ENCODE results near the gene VTI1A. TPM values are rescaled to one million over a fixed set of nuclear protein-coding genes. Genes with fewer than 3 reads are reported as not detected.

The VTI1A gene
- total and polyA plus RNA-seq, 2 of the 13 experiments (the other 11 are each of a cell fraction or from before 2014, with no cell fraction given): 11.7 to 32.7 TPM

- no peak for TF ChIP-seq ZNF318 (CRISPR knock-in tag; IDR thresholded peaks at IDR 0.05)
- no peak for TF ChIP-seq SMAD3 (CRISPR knock-in tag; IDR thresholded peaks at IDR 0.05)
- TF ChIP-seq ZNF724P (CRISPR knock-in tag; IDR thresholded peaks at IDR 0.05; ENCODE audit: borderline replicate concordance): no peak
- no peak for TF ChIP-seq CC2D1A (CRISPR knock-in tag; IDR thresholded peaks at IDR 0.05)
- TF ChIP-seq REST (IDR thresholded peaks at IDR 0.05; ENCODE audit: borderline replicate concordance in 1 of 2, low read depth in 1 of 2, low read length in 2 of 2): no peak
Measured at GRCh38 chr10:112526906-112527305, 79.9 kb downstream of the VTI1A start (continued).

Data from HepG2 (cell line).